Hair follicular keratinocyte (primary cell): ENCODE measurements around the gene GLTP. TPM values are rescaled to one million over a fixed set of nuclear protein-coding genes. Genes with fewer than 3 reads are reported as not detected.

Source experiments
- total RNA-seq: library from RNA; depleted of rRNA; stranded (reverse); fragments of >200 nt; gene quantifications from 2 replicates; pipeline ENCODE4 v1.2.3, GENCODE V29; 2015

The GLTP gene, protein sequence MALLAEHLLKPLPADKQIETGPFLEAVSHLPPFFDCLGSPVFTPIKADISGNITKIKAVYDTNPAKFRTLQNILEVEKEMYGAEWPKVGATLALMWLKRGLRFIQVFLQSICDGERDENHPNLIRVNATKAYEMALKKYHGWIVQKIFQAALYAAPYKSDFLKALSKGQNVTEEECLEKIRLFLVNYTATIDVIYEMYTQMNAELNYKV
- 58.2 and 65.3 TPM in 2 replicates for total RNA-seq

DNA sequence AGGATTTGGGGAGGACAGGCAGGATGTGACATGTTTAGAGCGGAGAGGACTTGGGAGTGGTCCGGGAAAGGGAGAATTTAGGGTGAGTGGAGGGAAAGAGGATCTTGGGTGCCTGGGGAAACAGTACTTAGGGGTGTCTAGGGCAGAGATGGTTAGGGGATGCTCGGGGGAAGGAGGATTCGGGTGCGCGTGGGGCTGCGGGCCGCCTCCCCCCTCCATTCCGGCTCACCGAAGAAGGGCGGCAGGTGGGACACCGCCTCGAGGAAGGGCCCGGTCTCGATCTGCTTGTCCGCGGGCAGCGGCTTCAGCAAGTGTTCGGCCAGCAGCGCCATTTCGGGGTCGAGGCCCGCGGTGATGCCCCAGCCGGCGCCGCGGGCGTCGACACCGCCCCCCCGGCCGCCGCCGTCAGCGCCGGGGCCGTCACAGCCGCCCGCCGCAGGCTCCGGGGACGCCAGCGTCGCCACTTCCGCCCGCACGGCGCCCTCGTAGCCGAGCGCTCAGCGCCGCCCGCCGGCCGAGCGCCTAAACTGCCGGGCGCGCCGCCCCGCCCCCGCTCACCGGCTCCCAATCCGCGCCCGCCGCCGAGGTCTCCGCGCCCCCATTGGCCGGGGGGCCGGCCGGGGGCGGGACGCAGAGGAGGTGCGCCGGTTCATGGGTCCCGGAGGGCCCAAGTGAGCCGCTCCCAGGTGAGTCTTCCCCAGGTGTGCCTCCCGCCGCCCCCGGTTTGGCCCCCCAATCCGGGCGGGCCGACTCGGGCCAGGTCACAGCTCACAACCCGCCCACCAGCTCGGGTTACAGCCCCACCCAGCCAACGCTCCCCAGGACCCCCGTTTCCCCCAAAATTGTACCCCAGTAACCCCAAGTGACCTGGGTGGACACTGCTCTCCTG lies at the start of gene GLTP:
Gene GLTP (minus strand): TSS at position 499 of the 889 bp plus-strand sequence. CDS start 167 bp downstream, at position 332.

GRCh38 chr12:109899783-109900751 lies 19.7 kb upstream of the GLTP start, which contains the start of gene TCHP:
Gene TCHP, plus strand, starts transcription at chr12:109900274. Its CDS starts 2,753 bp downstream, at chr12:109903027.

GRCh38 chr12:109833307-109834189 lies 46.8 kb downstream of the GLTP start, which contains the start of gene TRPV4:
Gene TRPV4, minus strand, starts transcription at chr12:109833398. Its CDS starts 18,602 bp downstream, at chr12:109814796.

Other genes starting within 250 kb of the GLTP start
- gene FAM222A, start 166.7 kb downstream of the GLTP start, total RNA-seq = 0.72 TPM in 1 of 2 replicates, not detected in the other
- 0.87 and 1.6 TPM in 2 replicates for gene TRPV4, start 47.1 kb downstream of the GLTP start, total RNA-seq
- 11.2 and 11.8 TPM in 2 replicates for gene TCHP, start 19.7 kb upstream of the GLTP start, total RNA-seq
- 14.9 and 16.0 TPM in 2 replicates for gene GIT2, start 115.8 kb upstream of the GLTP start, total RNA-seq
- gene ANKRD13A, start 118.9 kb upstream of the GLTP start, total RNA-seq = 58.2 and 66.1 TPM in 2 replicates
- 7.1 and 10.9 TPM in 2 replicates for gene C12orf76, start 168.0 kb upstream of the GLTP start, total RNA-seq
- 8.0 and 8.5 TPM in 2 replicates for gene IFT81, start 243.8 kb upstream of the GLTP start, total RNA-seq